Stomach (tissue), 4 donors: Measurements from ENCODE around the gene LRFN2.

Experiments used
- CTCF ChIP-seq, 7 experiments: fragments of 450-650 bp in 4 of 7; fragments of 200-600 bp in 3 of 7; sonication (generic) in 3 of 7; IDR thresholded peaks; one replicate each; pipeline ENCODE4 v1.5.1; 2016 to 2019; ENCODE audit warnings: antibody characterized with exemption in 7 of 7, control low read depth in 2 of 7, mild to moderate bottlenecking in 1 of 7
- EP300 ChIP-seq: sonication (generic); formaldehyde crosslinking; IDR thresholded peaks from one replicate; pipeline ENCODE4 v1.6.1; 2017; ENCODE audit warnings: antibody characterized with exemption
- POLR2A ChIP-seq, 4 donors: fragments of 450-650 bp; IDR thresholded peaks; one replicate each; pipeline ENCODE4 v1.6.1; 2016; ENCODE audit warnings: antibody characterized with exemption in 4 of 4, control low read depth in 2 of 4, mild to moderate bottlenecking in 1 of 4, moderate library complexity in 1 of 4
- POLR2AphosphoS5 ChIP-seq, 3 donors: sonication (generic); formaldehyde crosslinking; IDR thresholded peaks; one replicate each; pipeline ENCODE4 v1.6.1; 2016; ENCODE audit warnings: antibody characterized with exemption in 3 of 3

GRCh38 chr6:40480678-40481077, 106.5 kb downstream of the LRFN2 start:
- no peak for TF ChIP-seq POLR2A (IDR thresholded peaks at IDR 0.05)
- TF ChIP-seq POLR2AphosphoS5 (IDR thresholded peaks at IDR 0.05), result no peak
- TF ChIP-seq CTCF (IDR thresholded peaks at IDR 0.05), result no peak
- no peak for TF ChIP-seq EP300
